Transverse colon (tissue), 4 donors: ENCODE measurements around the gene DCAF17. TPM values are rescaled to one million over a fixed set of nuclear protein-coding genes. Genes with fewer than 3 reads are reported as not detected.

Experiments used
- DNase-seq: peaks from one replicate; pipeline ENCODE4 v3.0.0-alpha.2; 2019
- H3K27ac ChIP-seq, 4 donors: fragments of 200-600 bp; sonication (generic); 2 replicates each; pipeline ENCODE4 v1.5.1; 2016 to 2018; ENCODE audit warnings: inconsistent platforms in 4 of 4
- H3K27me3 ChIP-seq: fragments of 200-600 bp; sonication (generic); 2 replicates; pipeline ENCODE4 v1.5.1; 2017; ENCODE audit warnings: inconsistent platforms
- H3K36me3 ChIP-seq, 4 donors: fragments of 200-600 bp; sonication (generic); 2 replicates each; pipeline ENCODE4 v1.5.1; 2017 to 2019; ENCODE audit warnings: inconsistent platforms in 4 of 4
- H3K4me1 ChIP-seq, 4 donors: fragments of 200-600 bp; sonication (generic); 2 replicates each; pipeline ENCODE4 v1.5.1; 2017 to 2020; ENCODE audit warnings: inconsistent platforms in 4 of 4
- H3K4me3 ChIP-seq, 4 donors: fragments of 200-600 bp; sonication (generic); 1 replicate in 1 of 4; 2 replicates in 3 of 4; pipeline versions ENCODE4 v1.5.1 to v1.6.1; 2017 to 2019; ENCODE audit warnings: inconsistent platforms in 4 of 4
- H3K9me3 ChIP-seq, 2 donors: fragments of 200-600 bp; sonication (generic); 2 replicates each; pipeline ENCODE4 v1.5.1; 2017 to 2019; ENCODE audit warnings: inconsistent platforms in 2 of 2
- CTCF ChIP-seq, 5 experiments: fragments of 200-600 bp in 3 of 5; fragments of 450-650 bp in 2 of 5; sonication (generic) in 3 of 5; IDR thresholded peaks; 1 replicate in 2 of 5; 2 replicates in 3 of 5; pipeline ENCODE4 v1.5.1; 2016 to 2017; ENCODE audit warnings: antibody characterized with exemption in 5 of 5, inconsistent platforms in 3 of 5, mild to moderate bottlenecking in 2 of 5, moderate library complexity in 1 of 5
- EP300 ChIP-seq: sonication (generic); formaldehyde crosslinking; IDR thresholded peaks from one replicate; pipeline ENCODE4 v1.6.1; 2017; ENCODE audit warnings: antibody characterized with exemption, low read depth
- POLR2A ChIP-seq: fragments of 450-650 bp; IDR thresholded peaks from one replicate; pipeline ENCODE4 v1.6.1; 2016; ENCODE audit warnings: antibody characterized with exemption, mild to moderate bottlenecking, moderate library complexity
- POLR2AphosphoS5 ChIP-seq, 3 donors: sonication (generic); formaldehyde crosslinking; IDR thresholded peaks; one replicate each; pipeline ENCODE4 v1.6.1; 2016; ENCODE audit warnings: antibody characterized with exemption in 3 of 3
- WGBS, 2 donors: methylation state at CpG; one replicate each; pipeline ENCODE4 v1.1.5; 2018; ENCODE audit warnings: low coverage in 1 of 2; 5-methylcytosine and 5-hydroxymethylcytosine counted together
- in situ Hi-C, 4 donors: fragments of 200-750 bp; cut with MboI; loops; one replicate each; pipeline versions ENCODE4 v1.15.0 to v1.15.1; 2017; ENCODE audit warnings: low sequenced_read_pairs in 3 of 4, low pct_ligation_motif_present in 1 of 4, low pct_unique_long_range_greater_than_20kb in 1 of 4
- intact Hi-C: fragments of 100-400 bp; cut with DNase I; formaldehyde crosslinking; loops from one replicate; pipeline ENCODE4 v1.15.1; 2023; ENCODE audit warnings: low total_unique reads
- total RNA-seq, 4 donors: library from RNA; depleted of rRNA; stranded (reverse); fragments of >200 nt; gene quantifications; one replicate each; pipeline ENCODE4 v1.1.0, GENCODE V29; 2016

Gene DCAF17
- total RNA-seq, 4 donors from 2014 or later, result 6.2 to 24.7 (median 19.2) TPM

GRCh38 chr2:171475979-171476378 is 42.0 kb downstream of the DCAF17 start:
- H3K27me3 ChIP-seq, result no peaks in the 10 kb centered on the region
- intact Hi-C loops, result no loop called here
- peaks cover 0 to 9% (median 2%) of the 10 kb centered on the region in 4 donors for H3K36me3 ChIP-seq
- H3K4me1 ChIP-seq, result peaks cover 0 to 5% (median 0%) of the 10 kb centered on the region in 4 donors
- in situ Hi-C loops, result no loop called here
- WGBS, 2 donors, result 54 to 56% methylated on average over 1 of the region's 1 CpG
- H3K27ac ChIP-seq, result no peak overlapping the region
- no peaks in the 10 kb centered on the region for H3K9me3 ChIP-seq
- no peak for TF ChIP-seq POLR2A
- no peak for TF ChIP-seq EP300
- no peak for TF ChIP-seq CTCF (IDR thresholded peaks at IDR 0.05)
- no peak for TF ChIP-seq POLR2AphosphoS5 (IDR thresholded peaks at IDR 0.05)
- no peak for DNase-seq
- H3K4me3 ChIP-seq, result no peak overlapping the region

GRCh38 chr2:171478345-171478744 is 44.3 kb downstream of the DCAF17 start:
- WGBS, 2 donors, result 0 to 52% methylated on average over 1 of the region's 1 CpG
- no peaks in the 10 kb centered on the region for H3K27me3 ChIP-seq
- TF ChIP-seq EP300, result no peak
- no peak for TF ChIP-seq POLR2AphosphoS5 (IDR thresholded peaks at IDR 0.05)
- TF ChIP-seq CTCF (IDR thresholded peaks at IDR 0.05), result no peak
- no peak for TF ChIP-seq POLR2A
- in situ Hi-C loops (no loop called here), intact Hi-C loops (no loop called here)
- DNase-seq, result no peak
- H3K36me3 ChIP-seq, result peaks cover 0 to 5% (median 2%) of the 10 kb centered on the region in 4 donors
- peaks cover 0 to 5% (median 2%) of the 10 kb centered on the region in 4 donors for H3K4me1 ChIP-seq
- H3K9me3 ChIP-seq, result no peaks in the 10 kb centered on the region
- no peak overlapping the region for H3K27ac ChIP-seq
- H3K4me3 ChIP-seq, result no peak overlapping the region

GRCh38 chr2:171479154-171479814 is 45.3 kb downstream of the DCAF17 start:
- H3K4me1 ChIP-seq, result peaks cover 0 to 5% (median 2%) of the 10 kb centered on the region in 4 donors
- WGBS, 2 donors, result 85 to 89% methylated on average over 3 of the region's 3 CpGs
- intact Hi-C loops, result no loop called here
- H3K4me3 ChIP-seq, result no peak overlapping the region
- in situ Hi-C loops, result no loop called here
- H3K9me3 ChIP-seq, result no peaks in the 10 kb centered on the region
- H3K27ac ChIP-seq, result no peak overlapping the region
- no peak for DNase-seq
- TF ChIP-seq EP300 (no peak), POLR2A (no peak), POLR2AphosphoS5 (IDR thresholded peaks at IDR 0.05) (no peak)
- H3K36me3 ChIP-seq, result peaks cover 0 to 5% (median 2%) of the 10 kb centered on the region in 4 donors
- H3K27me3 ChIP-seq, result no peaks in the 10 kb centered on the region

GRCh38 chr2:171480908-171481307 is 46.9 kb downstream of the DCAF17 start:
- in situ Hi-C loops (no loop called here), intact Hi-C loops (no loop called here)
- Histone ChIP-seq H3K4me3 (no peak overlapping the region), H3K27ac (no peak overlapping the region), H3K9me3 (no peaks in the 10 kb centered on the region), H3K36me3 (no peaks in the 10 kb centered on the region), H3K27me3 (no peaks in the 10 kb centered on the region), H3K4me1 (peaks cover 0 to 3% (median under 1%) of the 10 kb centered on the region in 4 donors)
- no peak for TF ChIP-seq CTCF (IDR thresholded peaks at IDR 0.05)
- no peak for TF ChIP-seq POLR2AphosphoS5 (IDR thresholded peaks at IDR 0.05)
- TF ChIP-seq EP300, result no peak
- TF ChIP-seq POLR2A, result no peak
- WGBS, 2 donors, result 94% methylated on average over 1 of the region's 1 CpG
- no peak for DNase-seq
